Cardiac fibroblast (primary cell): Measurements from ENCODE around the gene ASNS.
"Not testable (repeated sequence)": the region's sequence is repeated elsewhere in the genome, so short reads cannot be mapped to it uniquely, and the experiment has no call there.

Experiments
- DNase-seq, 2 donors: peaks; one replicate each; pipeline versions ENCODE4 v3.0.0 to v3.0.0-alpha.2; 2010; ENCODE audit warnings: low read depth in 2 of 2
- H3K4me3 ChIP-seq, 2 donors: replicated peaks in 1 of 2; 1 replicate in 1 of 2; 2 replicates in 1 of 2; pipeline ENCODE4 v1.5.1; 2011; ENCODE audit warnings: low read depth in 2 of 2, low read length in 2 of 2, mild to moderate bottlenecking in 2 of 2, moderate library complexity in 1 of 2
- CTCF ChIP-seq: IDR thresholded peaks from one replicate; pipeline ENCODE4 v1.5.1; 2011; ENCODE audit warnings: low read depth, mild to moderate bottlenecking, low read length, inconsistent platforms

ASNS gene

GRCh38 chr7:97872025-97872669, at the start of gene ASNS:
TSS of gene ASNS (minus strand) at chr7:97872408. CDS start at chr7:97869156, 3,252 bp downstream.
- peak; percentile 91 to 92 for DNase-seq
- no peak for TF ChIP-seq CTCF
- peak within 1 kb of the TSS; percentile 72 to 95 for H3K4me3 ChIP-seq

GRCh38 chr7:97921254-97921653, 49.0 kb upstream of the ASNS start:
- not testable (repeated sequence) for H3K4me3 ChIP-seq, DNase-seq

- DNase-seq, H3K4me3 ChIP-seq: not testable (repeated sequence)
These were observed 43.1 kb upstream of the ASNS start for GRCh38 chr7:97915267-97915666.

DNA sequence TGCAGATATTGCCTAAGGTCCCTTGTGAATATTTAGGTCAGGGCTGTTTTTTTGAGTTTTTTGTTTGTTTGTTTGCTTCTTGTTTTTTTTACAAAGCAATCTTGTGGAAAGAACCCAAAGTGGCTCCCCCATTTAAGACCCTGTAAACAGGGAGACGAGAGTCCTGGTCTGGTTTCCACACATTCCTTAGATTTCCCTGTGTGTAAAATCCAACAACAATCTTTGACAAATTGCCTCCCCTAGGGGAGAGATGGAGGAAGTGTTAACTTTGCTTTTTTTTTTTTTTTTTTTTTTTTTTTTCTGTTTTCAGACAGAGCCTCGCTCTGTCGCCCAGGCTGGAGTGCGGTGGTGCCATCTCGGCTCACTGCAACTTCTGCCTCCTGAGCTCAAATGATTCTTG, 40.1 kb upstream of the ASNS start:
- not testable (repeated sequence) for H3K4me3 ChIP-seq, DNase-seq

DNA sequence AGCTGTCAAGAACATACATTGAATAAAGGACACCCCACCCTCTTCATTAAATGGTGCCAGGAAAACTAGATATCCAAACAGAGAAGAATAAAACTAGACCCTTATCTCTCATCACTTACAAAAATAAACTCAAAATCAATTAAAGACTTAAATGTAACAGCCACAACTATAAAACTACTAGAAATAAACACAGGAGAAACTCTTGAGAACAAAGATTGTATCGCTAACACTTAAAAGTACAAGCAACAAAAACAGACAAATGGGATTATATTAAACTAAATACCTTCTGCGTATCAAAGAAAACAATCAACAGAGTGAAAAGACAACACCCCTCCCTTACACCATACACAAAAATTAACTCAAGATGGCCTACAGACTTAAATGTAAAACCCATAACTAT, 24.7 kb upstream of the ASNS start:
- not testable (repeated sequence) for H3K4me3 ChIP-seq, DNase-seq

- DNase-seq, H3K4me3 ChIP-seq: not testable (repeated sequence)
These were observed 19.5 kb upstream of the ASNS start for GRCh38 chr7:97891721-97892120.

DNA sequence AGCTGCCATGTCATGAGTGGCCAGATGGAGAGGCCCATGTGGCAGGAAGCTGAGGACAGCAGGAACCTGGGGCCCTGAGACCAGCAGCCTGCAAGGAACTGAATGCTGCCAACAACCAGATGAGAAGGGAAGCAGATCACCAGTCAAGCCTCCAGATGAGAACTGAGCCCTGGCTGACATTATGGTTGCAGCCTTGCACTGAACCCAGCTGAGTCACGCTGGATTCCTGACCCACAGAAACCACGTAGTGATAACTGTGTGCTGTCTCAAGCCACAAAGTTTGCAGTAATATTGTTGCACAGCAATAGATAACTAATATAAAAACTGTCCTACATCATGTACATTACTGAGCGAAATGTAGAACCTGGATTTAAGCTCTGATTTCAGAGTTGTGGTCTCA, 7.3 kb upstream of the ASNS start:
- not testable (repeated sequence) for DNase-seq

DNA sequence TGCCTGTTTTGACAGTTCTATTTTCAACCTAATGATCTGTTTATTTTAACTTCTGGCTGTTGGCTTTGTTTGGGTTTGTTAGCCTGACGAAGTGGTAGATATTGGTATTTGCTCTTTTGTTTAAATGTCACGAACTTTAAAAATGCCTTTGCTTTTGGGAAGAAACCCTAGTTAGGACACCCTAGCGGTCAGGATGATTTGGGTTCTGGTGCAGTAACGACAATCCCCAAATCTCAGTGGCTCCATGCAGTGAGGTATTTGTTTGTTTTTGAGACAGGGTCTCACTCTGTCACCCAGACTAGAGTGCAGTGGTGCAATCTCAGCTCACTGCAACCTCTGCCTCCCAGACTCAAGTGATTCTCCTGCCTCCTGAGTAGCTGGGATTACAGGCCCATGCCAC, 2.7 kb upstream of the ASNS start:
- not testable (repeated sequence) for H3K4me3 ChIP-seq, DNase-seq

More for the DNA sequence above, 7.3 kb upstream of the ASNS start:
- not testable (repeated sequence) for H3K4me3 ChIP-seq

- no peak for TF ChIP-seq CTCF
- no peak overlapping the region for H3K4me3 ChIP-seq
- DNase-seq = no peak
These were observed 1.4 kb upstream of the ASNS start for GRCh38 chr7:97873606-97874005.

- TF ChIP-seq CTCF = no peak
- H3K4me3 ChIP-seq = peak overlapping the region; percentile 72 to 95
- no peak for DNase-seq
These were observed 566 bp downstream of the ASNS start for GRCh38 chr7:97871659-97872024.

GRCh38 chr7:97868788-97869187, 3.4 kb downstream of the ASNS start:
- peak in 1 of 2 donors; percentile 5 for DNase-seq
- TF ChIP-seq CTCF = no peak

More at GRCh38 chr7:97868788-97869187, 3.4 kb downstream of the ASNS start:
- no peak overlapping the region for H3K4me3 ChIP-seq
